ENCODE data around the gene DDAH1.

- TF ChIP-seq, protein P1, sequence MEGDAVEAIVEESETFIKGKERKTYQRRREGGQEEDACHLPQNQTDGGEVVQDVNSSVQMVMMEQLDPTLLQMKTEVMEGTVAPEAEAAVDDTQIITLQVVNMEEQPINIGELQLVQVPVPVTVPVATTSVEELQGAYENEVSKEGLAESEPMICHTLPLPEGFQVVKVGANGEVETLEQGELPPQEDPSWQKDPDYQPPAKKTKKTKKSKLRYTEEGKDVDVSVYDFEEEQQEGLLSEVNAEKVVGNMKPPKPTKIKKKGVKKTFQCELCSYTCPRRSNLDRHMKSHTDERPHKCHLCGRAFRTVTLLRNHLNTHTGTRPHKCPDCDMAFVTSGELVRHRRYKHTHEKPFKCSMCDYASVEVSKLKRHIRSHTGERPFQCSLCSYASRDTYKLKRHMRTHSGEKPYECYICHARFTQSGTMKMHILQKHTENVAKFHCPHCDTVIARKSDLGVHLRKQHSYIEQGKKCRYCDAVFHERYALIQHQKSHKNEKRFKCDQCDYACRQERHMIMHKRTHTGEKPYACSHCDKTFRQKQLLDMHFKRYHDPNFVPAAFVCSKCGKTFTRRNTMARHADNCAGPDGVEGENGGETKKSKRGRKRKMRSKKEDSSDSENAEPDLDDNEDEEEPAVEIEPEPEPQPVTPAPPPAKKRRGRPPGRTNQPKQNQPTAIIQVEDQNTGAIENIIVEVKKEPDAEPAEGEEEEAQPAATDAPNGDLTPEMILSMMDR (IDR thresholded peaks at IDR 0.05): no peak
- no peak for TF ChIP-seq EP300 (IDR thresholded peaks at IDR 0.05)
Measured at GRCh38 chr1:85376356-85376755, 88.6 kb downstream of the DDAH1 start.

All from gastroesophageal sphincter (tissue), 3 donors.